HCT116 (cell line): ENCODE results near the gene R3HDM4. TPM values are rescaled to one million over a fixed set of nuclear protein-coding genes. Genes with fewer than 3 reads are reported as not detected.

Source experiments
- ATAC-seq: fragments of 200-7000 bp; cut with Tn5 transposase; 2 replicates; pipeline ENCODE4 v1.9.1; 2020; ENCODE audit warnings: mild to moderate bottlenecking, moderate library complexity
- BruUV-seq: library from RNA; stranded (reverse); fragments of 400-500 nt; replicated peaks from 2 replicates; lab custom pipeline; 2021; lab: Mats Ljungman, UMichigan
- CTCF ChIA-PET: fragments of 300-600 bp; sonication (Branson Sonifier 250); formaldehyde crosslinking; loops from one replicate; lab custom pipeline; 2021; ENCODE audit warnings: antibody characterized with exemption; lab: Charles Lee
- POLR2A ChIA-PET: fragments of 300-600, 350-600 bp; sonication (Branson Sonifier 250); formaldehyde crosslinking; loops from one replicate; lab custom pipeline; 2021; ENCODE audit warnings: antibody characterized with exemption; lab: Charles Lee
- RAD21 ChIA-PET, 2 experiments: fragments of 300-600 bp; sonication (Branson Sonifier 250); formaldehyde crosslinking; loops; one replicate each; lab custom pipeline; 2023; ENCODE audit warnings: low total read pairs in 2 of 2; ENCODE audit not compliant: uncharacterized antibody in 2 of 2, unreplicated experiment in 2 of 2, low non-redundant PET in 1 of 2; lab: Charles Lee
- DNase-seq: peaks from one replicate; pipeline ENCODE4 v3.0.0-alpha.2; 2010; ENCODE audit warnings: low read depth, low spot score
- H2AFZ ChIP-seq: fragments of 200-600 bp; shearing (Covaris generic), sonication (generic); 2 replicates; pipeline ENCODE4 v1.6.1; 2017; ENCODE audit warnings: low read depth, mixed run types, mixed read lengths, antibody characterized with exemption, low read length; ENCODE audit not compliant: poor library complexity, severe bottlenecking
- H3K27ac ChIP-seq: 2 replicates; pipeline ENCODE4 v1.5.1; 2012; ENCODE audit warnings: low read depth, low read length
- H3K27me3 ChIP-seq: fragments of 200-600 bp; sonication (generic); 2 replicates; pipeline ENCODE4 v1.6.1; 2016; ENCODE audit warnings: mixed run types, low read length, mixed read lengths; ENCODE audit not compliant: insufficient read depth
- H3K36me3 ChIP-seq, 2 experiments: fragments of 200-500 bp in 1 of 2; fragments of 200-600 bp in 1 of 2; sonication (Bioruptor generic) in 1 of 2; sonication (generic) in 1 of 2; 2 replicates each; pipeline versions ENCODE4 v1.5.1 to v1.6.1; 2014 to 2016; ENCODE audit warnings: low read length in 2 of 2, inconsistent platforms in 1 of 2, mixed read lengths in 1 of 2, mixed run types in 1 of 2; ENCODE audit not compliant: insufficient read depth in 2 of 2, control insufficient read depth in 1 of 2
- H3K4me1 ChIP-seq, 2 experiments: fragments of 200-600 bp in 1 of 2; sonication (generic) in 1 of 2; 2 replicates each; pipeline versions ENCODE4 v1.5.1 to v1.6.1; 2012 to 2017; ENCODE audit warnings: low read length in 2 of 2, inconsistent platforms in 1 of 2, mild to moderate bottlenecking in 1 of 2, mixed read lengths in 1 of 2, mixed run types in 1 of 2, moderate library complexity in 1 of 2; ENCODE audit not compliant: insufficient read depth in 2 of 2, control insufficient read depth in 1 of 2
- H3K4me2 ChIP-seq: fragments of 200-600 bp; sonication (generic); 2 replicates; pipeline ENCODE4 v1.6.1; 2017; ENCODE audit warnings: mixed run types, low read length, mixed read lengths
- H3K4me3 ChIP-seq, 2 experiments: fragments of 200-600 bp in 1 of 2; sonication (generic) in 1 of 2; replicated peaks in 1 of 2; 2 replicates each; pipeline ENCODE4 v1.5.1; 2011 to 2016; ENCODE audit warnings: low read length in 2 of 2, control low read depth in 1 of 2, low read depth in 1 of 2, mild to moderate bottlenecking in 1 of 2, mixed read lengths in 1 of 2, mixed run types in 1 of 2
- H3K79me2 ChIP-seq: fragments of 200-600 bp; sonication (generic); 2 replicates; pipeline ENCODE4 v1.6.1; 2017; ENCODE audit warnings: mild to moderate bottlenecking, mixed run types, low read length, moderate library complexity, mixed read lengths; ENCODE audit not compliant: insufficient read depth
- H3K9ac ChIP-seq: fragments of 200-600 bp; sonication (generic); 2 replicates; pipeline ENCODE4 v1.6.1; 2016; ENCODE audit warnings: low read length, mixed read lengths
- H3K9me2 ChIP-seq: fragments of 200-600 bp; sonication (generic), shearing (Covaris generic); 2 replicates; pipeline ENCODE4 v1.6.1; 2017; ENCODE audit warnings: mixed run types, mild to moderate bottlenecking, moderate library complexity; ENCODE audit not compliant: insufficient read depth
- H3K9me3 ChIP-seq, 2 experiments: fragments of 200-500 bp in 1 of 2; fragments of 200-600 bp in 1 of 2; sonication (Bioruptor generic) in 1 of 2; sonication (generic) in 1 of 2; 2 replicates each; pipeline ENCODE4 v1.6.1; 2014 to 2017; ENCODE audit warnings: low read length in 2 of 2, mixed read lengths in 2 of 2, inconsistent platforms in 1 of 2, low read depth in 1 of 2, mild to moderate bottlenecking in 1 of 2, mixed run types in 1 of 2, moderate library complexity in 1 of 2; ENCODE audit not compliant: control insufficient read depth in 1 of 2, insufficient read depth in 1 of 2
- H4K20me1 ChIP-seq: fragments of 200-600 bp; sonication (generic), shearing (Covaris generic); 2 replicates; pipeline ENCODE4 v1.6.1; 2017; ENCODE audit warnings: mixed run types, mild to moderate bottlenecking, moderate library complexity; ENCODE audit not compliant: insufficient read depth
- ATF3 ChIP-seq: IDR thresholded peaks from 2 replicates; pipeline ENCODE4 v1.6.1; 2012
- CEBPB ChIP-seq: IDR thresholded peaks from 2 replicates; pipeline ENCODE4 v1.6.1; 2012; ENCODE audit warnings: low read depth
- CTCF ChIP-seq, 3 experiments: fragments of 200-600 bp in 1 of 3; sonication (generic) in 1 of 3; IDR thresholded peaks in 2 of 3; conservative IDR thresholded peaks in 1 of 3; 2 replicates each; pipeline ENCODE4 v1.5.1; 2012 to 2017; ENCODE audit warnings: low read depth in 2 of 3, low read length in 2 of 3, antibody characterized with exemption in 1 of 3, borderline replicate concordance in 1 of 3, control low read depth in 1 of 3, mild to moderate bottlenecking in 1 of 3, mixed read lengths in 1 of 3, mixed run types in 1 of 3, moderate library complexity in 1 of 3; ENCODE audit not compliant: insufficient read depth in 1 of 3
- EGR1 ChIP-seq: IDR thresholded peaks from 2 replicates; pipeline ENCODE4 v1.6.1; 2012; ENCODE audit warnings: low read depth
- ELF1 ChIP-seq: IDR thresholded peaks from 2 replicates; pipeline ENCODE4 v1.6.1; 2012; ENCODE audit warnings: low read depth, borderline replicate concordance
- EZH2 ChIP-seq: fragments of 200-600 bp; sonication (generic); IDR thresholded peaks from 2 replicates; pipeline ENCODE4 v1.6.1; 2017; ENCODE audit warnings: antibody characterized with exemption, mixed run types
- EZH2phosphoT487 ChIP-seq: fragments of 200-600 bp; IDR thresholded peaks from 2 replicates; pipeline ENCODE4 v1.6.1; 2018; ENCODE audit warnings: antibody characterized with exemption, borderline replicate concordance
- FOSL1 ChIP-seq: IDR thresholded peaks from 2 replicates; pipeline ENCODE4 v1.6.1; 2012; ENCODE audit warnings: low read depth
- POLR2A ChIP-seq: IDR thresholded peaks from 2 replicates; pipeline ENCODE4 v1.7.0; 2011; ENCODE audit warnings: borderline replicate concordance; ENCODE audit not compliant: insufficient read depth, insufficient read length; ENCODE audit errors: extremely low read depth
- POLR2AphosphoS5 ChIP-seq: IDR thresholded peaks from 2 replicates; pipeline ENCODE4 v1.6.1; 2011; ENCODE audit warnings: mild to moderate bottlenecking, low read depth, low read length, moderate library complexity
- RAD21 ChIP-seq: IDR thresholded peaks from 2 replicates; pipeline ENCODE4 v1.6.1; 2012; ENCODE audit warnings: low read depth, mild to moderate bottlenecking
- SIN3A ChIP-seq: IDR thresholded peaks from 2 replicates; pipeline ENCODE4 v1.6.1; 2012; ENCODE audit warnings: low read depth
- SP1 ChIP-seq: IDR thresholded peaks from 2 replicates; pipeline ENCODE4 v1.6.1; 2012; ENCODE audit warnings: low read depth
- YY1 ChIP-seq: IDR thresholded peaks from 2 replicates; pipeline ENCODE4 v1.6.1; 2011; ENCODE audit warnings: low read length, low read depth, moderate library complexity, mild to moderate bottlenecking; ENCODE audit not compliant: insufficient replicate concordance; ENCODE audit errors: extremely low read depth
- ZBTB33 ChIP-seq: IDR thresholded peaks from 2 replicates; pipeline ENCODE4 v1.6.1; 2011; ENCODE audit warnings: mild to moderate bottlenecking, low read length, moderate library complexity; ENCODE audit not compliant: insufficient replicate concordance; ENCODE audit errors: extremely low read depth
- intact Hi-C: fragments of 100-400 bp; cut with micrococcal nuclease; formaldehyde crosslinking; loops from 2 replicates; pipeline ENCODE4 v1.10.0; 2022
- total RNA-seq: library from RNA; stranded (reverse); gene quantifications from one replicate; pipeline ENCODE4 v1.2.1, GENCODE V29; 2021; ENCODE audit not compliant: unreplicated experiment
- TF ChIP-seq, protein P1 (sequence below): IDR thresholded peaks from 2 replicates; pipeline ENCODE4 v1.6.1; 2012; ENCODE audit warnings: low read depth

R3HDM4 gene
- total RNA-seq, 1 experiment from 2014 or later = 92.3 TPM

DNA sequence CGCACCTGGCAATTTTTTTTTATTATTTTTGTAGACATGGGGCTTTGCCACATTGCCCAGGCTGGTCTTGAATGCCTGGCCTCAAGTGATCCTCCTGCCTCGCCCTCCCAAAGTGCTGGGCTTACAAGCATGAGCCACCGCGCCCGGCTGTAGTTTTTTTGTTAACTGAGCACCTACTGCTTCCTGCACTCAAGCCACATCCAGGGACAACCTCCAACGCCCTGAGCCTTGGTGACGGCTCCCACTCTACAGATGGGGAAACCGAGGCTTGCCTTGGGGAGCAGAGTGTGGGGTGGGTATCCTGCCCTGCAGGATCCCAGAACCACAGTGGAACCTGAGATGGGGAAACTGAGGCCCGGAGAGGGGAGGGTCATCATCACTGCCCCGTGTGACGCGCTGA is 57.9 kb downstream of the R3HDM4 start:
- Histone ChIP-seq H3K4me1 (peaks cover 18 to 25% of the 10 kb centered on the region in 2 experiments), H2AFZ (no peak overlapping the region), H3K27me3 (no peaks in the 10 kb centered on the region), H4K20me1 (no peaks in the 10 kb centered on the region), H3K9ac (no peak overlapping the region), H3K9me2 (no peaks in the 10 kb centered on the region), H3K4me2 (no peak overlapping the region), H3K36me3 (no peaks in the 10 kb centered on the region), H3K79me2 (no peaks in the 10 kb centered on the region), H3K4me3 (no peak overlapping the region), H3K9me3 (no peaks in the 10 kb centered on the region), H3K27ac (no peak overlapping the region)
- RAD21 ChIA-PET = no interaction called here
- CTCF ChIA-PET = interaction anchor here (0.6 kb wide), 1 partner anchor 25 kb away, joined by 3 read pairs; no protein-coding TSS in a partner anchor
- DNase-seq (no peak), ATAC-seq (no peak)
- TF ChIP-seq, protein P1, sequence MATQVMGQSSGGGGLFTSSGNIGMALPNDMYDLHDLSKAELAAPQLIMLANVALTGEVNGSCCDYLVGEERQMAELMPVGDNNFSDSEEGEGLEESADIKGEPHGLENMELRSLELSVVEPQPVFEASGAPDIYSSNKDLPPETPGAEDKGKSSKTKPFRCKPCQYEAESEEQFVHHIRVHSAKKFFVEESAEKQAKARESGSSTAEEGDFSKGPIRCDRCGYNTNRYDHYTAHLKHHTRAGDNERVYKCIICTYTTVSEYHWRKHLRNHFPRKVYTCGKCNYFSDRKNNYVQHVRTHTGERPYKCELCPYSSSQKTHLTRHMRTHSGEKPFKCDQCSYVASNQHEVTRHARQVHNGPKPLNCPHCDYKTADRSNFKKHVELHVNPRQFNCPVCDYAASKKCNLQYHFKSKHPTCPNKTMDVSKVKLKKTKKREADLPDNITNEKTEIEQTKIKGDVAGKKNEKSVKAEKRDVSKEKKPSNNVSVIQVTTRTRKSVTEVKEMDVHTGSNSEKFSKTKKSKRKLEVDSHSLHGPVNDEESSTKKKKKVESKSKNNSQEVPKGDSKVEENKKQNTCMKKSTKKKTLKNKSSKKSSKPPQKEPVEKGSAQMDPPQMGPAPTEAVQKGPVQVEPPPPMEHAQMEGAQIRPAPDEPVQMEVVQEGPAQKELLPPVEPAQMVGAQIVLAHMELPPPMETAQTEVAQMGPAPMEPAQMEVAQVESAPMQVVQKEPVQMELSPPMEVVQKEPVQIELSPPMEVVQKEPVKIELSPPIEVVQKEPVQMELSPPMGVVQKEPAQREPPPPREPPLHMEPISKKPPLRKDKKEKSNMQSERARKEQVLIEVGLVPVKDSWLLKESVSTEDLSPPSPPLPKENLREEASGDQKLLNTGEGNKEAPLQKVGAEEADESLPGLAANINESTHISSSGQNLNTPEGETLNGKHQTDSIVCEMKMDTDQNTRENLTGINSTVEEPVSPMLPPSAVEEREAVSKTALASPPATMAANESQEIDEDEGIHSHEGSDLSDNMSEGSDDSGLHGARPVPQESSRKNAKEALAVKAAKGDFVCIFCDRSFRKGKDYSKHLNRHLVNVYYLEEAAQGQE = no peak
- TF ChIP-seq ZBTB33 (no peak), CTCF (IDR thresholded peaks at IDR 0.05 in 2 of 3, conservative IDR thresholded peaks at IDR 0.05 in 1 of 3; ENCODE audit: borderline replicate concordance in 1 of 3, insufficient read depth in 1 of 3, low read depth in 2 of 3, low read length in 2 of 3) (no peak), ATF3 (no peak), SP1 (no peak), RAD21 (no peak), POLR2AphosphoS5 (no peak), EGR1 (no peak), EZH2 (no peak), CEBPB (no peak), EZH2phosphoT487 (no peak), FOSL1 (no peak), SIN3A (no peak), YY1 (no peak), POLR2A (no peak), ELF1 (no peak)
- intact Hi-C loops = no loop called here
- no TSS peak for BruUV-seq
- POLR2A ChIA-PET = no interaction called here
